Fibroblast of peridontal ligament (primary cell): Measurements from ENCODE around the gene ZNF394.
"Not testable (repeated sequence)": the region's sequence is repeated elsewhere in the genome, so short reads cannot be mapped to it uniquely, and the experiment has no call there.

Experiments
- DNase-seq: peaks from one replicate; pipeline ENCODE4 v3.0.0-alpha.2; 2010; ENCODE audit errors: extremely low read depth

The ZNF394 gene

GRCh38 chr7:99499721-99500636 is at the start of gene ZNF394:
ZNF394 (minus strand) TSS chr7:99500281; CDS start chr7:99500093, 188 bp downstream.
- DNase-seq = peak; percentile 91

- DNase-seq = not testable (repeated sequence)
Observed at GRCh38 chr7:99549545-99549944, 49.5 kb upstream of the ZNF394 start.

GRCh38 chr7:99545308-99545707 is 45.2 kb upstream of the ZNF394 start:
- DNase-seq = not testable (repeated sequence)

- DNase-seq = no peak
Observed at GRCh38 chr7:99543916-99544315, 43.8 kb upstream of the ZNF394 start.

GRCh38 chr7:99543081-99543671 is 43.1 kb upstream of the ZNF394 start:
- DNase-seq = no peak

GRCh38 chr7:99541212-99541611 is 41.1 kb upstream of the ZNF394 start:
- no peak for DNase-seq

- no peak for DNase-seq
Observed at GRCh38 chr7:99540542-99540941, 40.5 kb upstream of the ZNF394 start.

- DNase-seq = no peak
Observed at GRCh38 chr7:99539213-99539811, 39.2 kb upstream of the ZNF394 start.

- DNase-seq = no peak
Observed at GRCh38 chr7:99535667-99536066, 35.6 kb upstream of the ZNF394 start.

GRCh38 chr7:99531354-99531765 is 31.3 kb upstream of the ZNF394 start:
- peak; percentile 3 for DNase-seq

- DNase-seq = peak; percentile 12
Observed at GRCh38 chr7:99525713-99526440, 25.8 kb upstream of the ZNF394 start.

- DNase-seq = no peak
Observed at GRCh38 chr7:99521399-99521798, 21.3 kb upstream of the ZNF394 start.

GRCh38 chr7:99514050-99514449 is 14.0 kb upstream of the ZNF394 start:
- DNase-seq = peak; percentile 19

GRCh38 chr7:99505324-99505662 is 5.2 kb upstream of the ZNF394 start:
- DNase-seq = no peak

- peak; percentile 95 for DNase-seq
Observed at GRCh38 chr7:99504603-99505323, 4.7 kb upstream of the ZNF394 start, which contains the start of gene ZKSCAN5. ZKSCAN5 (plus strand) TSS chr7:99504662; CDS start chr7:99506045, 1,383 bp downstream.

GRCh38 chr7:99504281-99504602 is 4.2 kb upstream of the ZNF394 start:
- DNase-seq = no peak

GRCh38 chr7:99501236-99501635 is 1.2 kb upstream of the ZNF394 start:
- DNase-seq = not testable (repeated sequence)

- no peak for DNase-seq
Observed at GRCh38 chr7:99500637-99501009, 542 bp upstream of the ZNF394 start.

GRCh38 chr7:99499371-99499720 is 735 bp downstream of the ZNF394 start:
- DNase-seq = peak; percentile 12

GRCh38 chr7:99498546-99498944 is 1.5 kb downstream of the ZNF394 start:
- no peak for DNase-seq

- no peak for DNase-seq
Observed at GRCh38 chr7:99497766-99498545, 2.1 kb downstream of the ZNF394 start.
